ENCODE data around the gene SUSD5. TPM values are rescaled to one million over a fixed set of nuclear protein-coding genes. Genes with fewer than 3 reads are reported as not detected.

Gene SUSD5
- total and polyA plus RNA-seq, 2 of the 4 experiments (the other 2 are of a cell fraction) = 1.4 to 2.9 TPM

DNA sequence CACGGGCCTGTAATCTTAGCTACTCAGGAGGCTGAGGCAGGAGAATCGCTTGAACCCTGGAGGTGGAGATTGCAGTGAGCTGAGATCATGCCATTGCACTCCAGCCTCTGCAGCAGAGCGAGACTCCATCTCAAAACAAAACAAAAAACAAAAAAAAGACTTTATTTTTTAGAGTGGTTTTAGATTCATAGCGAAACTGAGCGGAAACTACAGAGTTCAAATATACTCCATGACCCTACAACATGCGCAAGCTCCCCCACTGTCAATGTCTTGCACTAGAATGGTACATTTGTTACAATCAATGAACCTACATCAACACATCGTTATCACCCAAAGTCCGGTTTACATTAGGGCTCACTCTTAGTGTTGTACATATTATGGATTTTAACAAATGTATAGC is 107.0 kb downstream of the SUSD5 start:
- intact Hi-C loops (cut with micrococcal nuclease) = loop anchor here (5.0 kb wide), 1 partner anchor 606 kb away; the partner anchor contains the start of gene CLASP2
- no peaks in the 10 kb centered on the region; the same call in 1 of the 2 replicates for H3K4me1 ChIP-seq (ENCODE audit: control insufficient read depth, insufficient read depth, low read length)
- no peak overlapping the region for H2BK20ac ChIP-seq (ENCODE audit: low read depth, low read length)
- in situ Hi-C loops (cut with MboI; ENCODE audit: low sequenced_read_pairs) = no loop called here
- no peak overlapping the region for H2BK5ac ChIP-seq (ENCODE audit: low read depth, low read length, poor library complexity, severe bottlenecking)
- no peak overlapping the region for H3K14ac ChIP-seq (replicated peaks; ENCODE audit: low read depth, low read length)
- WGBS, 2 experiments (ENCODE audit: extremely low coverage in 2 of 2, insufficient read length in 1 of 2) = no CpG with 5 or more reads among the region's 8 CpGs
- no TSS peak for BruUV-seq (replicated peaks)
- no peak overlapping the region for H3K56ac ChIP-seq (ENCODE audit: extremely low read depth, insufficient read depth, low read length)
- H2AK5ac ChIP-seq (ENCODE audit: low read depth, low read length) = no peak overlapping the region
- dilution Hi-C loops (cut with HindIII; ENCODE audit: low sequenced_read_pairs, unreplicated experiment) = no loop called here
- peaks cover 7 to 16% of the 10 kb centered on the region in 2 experiments; a peak in 2 of 4 replicates for H3K79me1 ChIP-seq (ENCODE audit: low read depth in 1 of 2, low read length in 2 of 2)
- no peak overlapping the region for H3K4ac ChIP-seq (ENCODE audit: low read depth, low read length)
- H3K4me3 ChIP-seq (ENCODE audit: insufficient read depth, low read depth, low read length) = no peak overlapping the region
- H3K18ac ChIP-seq (ENCODE audit: low read depth, low read length) = no peak overlapping the region
- no peaks in the 10 kb centered on the region for H3K36me3 ChIP-seq (ENCODE audit: control insufficient read depth, insufficient read depth, low read length)
- no peak overlapping the region for H3K23ac ChIP-seq (ENCODE audit: low read depth, low read length)
- TF ChIP-seq RCOR1 (IDR thresholded peaks at IDR 0.05; ENCODE audit: insufficient replicate concordance, low read length) (no peak), MAZ (IDR thresholded peaks at IDR 0.05; ENCODE audit: borderline replicate concordance, low read depth, low read length) (no peak), CHD1 (IDR thresholded peaks at IDR 0.05; ENCODE audit: low read depth, low read length) (no peak), CEBPB (IDR thresholded peaks at IDR 0.05; ENCODE audit: low read depth, low read length) (no peak), NFE2L2 (IDR thresholded peaks at IDR 0.05; ENCODE audit: low read depth, low read length) (no peak), POLR2A (IDR thresholded peaks at IDR 0.05; ENCODE audit: low read depth, low read length) (no peak), FOS (IDR thresholded peaks at IDR 0.05; ENCODE audit: low read depth, low read length) (no peak), RFX5 (IDR thresholded peaks at IDR 0.05; ENCODE audit: low read depth, low read length) (no peak), BHLHE40 (IDR thresholded peaks at IDR 0.05; ENCODE audit: low read depth, low read length) (no peak), MAFK (IDR thresholded peaks at IDR 0.05; ENCODE audit: low read depth, low read length) (no peak), ELK1 (IDR thresholded peaks at IDR 0.05; ENCODE audit: borderline replicate concordance, low read depth, low read length) (no peak)
- TF ChIP-seq, protein P1, sequence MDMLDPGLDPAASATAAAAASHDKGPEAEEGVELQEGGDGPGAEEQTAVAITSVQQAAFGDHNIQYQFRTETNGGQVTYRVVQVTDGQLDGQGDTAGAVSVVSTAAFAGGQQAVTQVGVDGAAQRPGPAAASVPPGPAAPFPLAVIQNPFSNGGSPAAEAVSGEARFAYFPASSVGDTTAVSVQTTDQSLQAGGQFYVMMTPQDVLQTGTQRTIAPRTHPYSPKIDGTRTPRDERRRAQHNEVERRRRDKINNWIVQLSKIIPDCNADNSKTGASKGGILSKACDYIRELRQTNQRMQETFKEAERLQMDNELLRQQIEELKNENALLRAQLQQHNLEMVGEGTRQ (IDR thresholded peaks at IDR 0.05; ENCODE audit: low read depth, low read length) = no peak
- H3K9me1 ChIP-seq (ENCODE audit: insufficient read depth, low read length) = no peaks in the 10 kb centered on the region
- no peak overlapping the region for H2AK9ac ChIP-seq (replicated peaks; ENCODE audit: low read depth, low read length, poor library complexity)
- no peak overlapping the region for H2AFZ ChIP-seq (replicated peaks; ENCODE audit: low read length, poor library complexity)
- no peak overlapping the region for H4K8ac ChIP-seq (ENCODE audit: low read depth in 2 of 2, low read length in 2 of 2)
- no peak overlapping the region for H2BK15ac ChIP-seq (ENCODE audit: low read depth, low read length)
- peaks cover 4% of the 10 kb centered on the region; the same call in 1 of the 2 replicates for H4K20me1 ChIP-seq (ENCODE audit: insufficient read depth, low read length)
- no peaks in the 10 kb centered on the region for H3K9me3 ChIP-seq (ENCODE audit: control insufficient read depth, insufficient read depth, low read length)
- no peak overlapping the region for H3K4me2 ChIP-seq (ENCODE audit: low read depth, low read length)
- DNase-seq = no peak
- no peak overlapping the region for H4K5ac ChIP-seq (ENCODE audit: low read depth, low read length)
- CTCF ChIA-PET = no interaction called here
- no peak overlapping the region for H4K91ac ChIP-seq (ENCODE audit: insufficient read depth, low read depth, low read length)
- no peak overlapping the region for H3K27ac ChIP-seq (ENCODE audit: insufficient read depth, low read length)
- no peak for ATAC-seq (ENCODE audit: low read depth)
- H3K9ac ChIP-seq (ENCODE audit: low read depth, low read length) = no peak overlapping the region
- peaks cover 5% of the 10 kb centered on the region; the same call in 1 of the 2 replicates for H3K27me3 ChIP-seq (ENCODE audit: control insufficient read depth, insufficient read depth, low read length)
- no peak overlapping the region for H2BK120ac ChIP-seq (ENCODE audit: low read depth, low read length)
- POLR2A ChIA-PET (ENCODE audit: unreplicated experiment) = no interaction called here

Measured in IMR-90 (cell line).